SU-DHL-6 (cell line): ENCODE results near the gene PLK1.

Experiments used
- CTCF ChIP-seq: fragments of 200-600 bp; sonication (generic); IDR thresholded peaks from one replicate; pipeline ENCODE4 v1.5.1; 2017; ENCODE audit warnings: antibody characterized with exemption, mild to moderate bottlenecking, low read length, moderate library complexity; ENCODE audit not compliant: insufficient read depth, poor library complexity, severe bottlenecking
- EZH2phosphoT487 ChIP-seq: fragments of 200-600 bp; sonication (generic), shearing (Covaris generic); conservative IDR thresholded peaks from 2 replicates; pipeline ENCODE4 v1.6.1; 2018; ENCODE audit warnings: mild to moderate bottlenecking, antibody characterized with exemption, low read length, moderate library complexity, mixed read lengths

GRCh38 chr16:23702951-23703350 lies 24.3 kb downstream of the PLK1 start:
- TF ChIP-seq CTCF: no peak
- TF ChIP-seq EZH2phosphoT487: no peak
